ENCODE data around the gene GABRD. TPM values are rescaled to one million over a fixed set of nuclear protein-coding genes. Genes with fewer than 3 reads are reported as not detected.

The GABRD gene
- total and polyA plus RNA-seq, 2 of the 13 experiments (the other 11 are each of a cell fraction or from before 2014, with no cell fraction given) = not detected

- TF ChIP-seq ZNF841 (CRISPR knock-in tag; IDR thresholded peaks at IDR 0.05; ENCODE audit: borderline replicate concordance) (no peak), SIX1 (CRISPR knock-in tag; IDR thresholded peaks at IDR 0.05; ENCODE audit: borderline replicate concordance) (0 out of 2 replicates have a peak, but pooled peaks have one; percentile 21), SMAD1 (CRISPR knock-in tag; IDR thresholded peaks at IDR 0.05; ENCODE audit: borderline replicate concordance, low read depth) (no peak), ZNF292 (CRISPR knock-in tag; IDR thresholded peaks at IDR 0.05; ENCODE audit: borderline replicate concordance, low read depth) (no peak), ZNF816 (CRISPR knock-in tag; IDR thresholded peaks at IDR 0.05; ENCODE audit: borderline replicate concordance) (peak; percentile 27; the same call in 1 of the 2 replicates), MTF2 (CRISPR knock-in tag; IDR thresholded peaks at IDR 0.05; ENCODE audit: borderline replicate concordance) (0 out of 2 replicates have a peak, but pooled peaks have one; percentile 18), ZNF7 (CRISPR knock-in tag; IDR thresholded peaks at IDR 0.05) (no peak), ZNF879 (CRISPR knock-in tag; IDR thresholded peaks at IDR 0.05) (no peak), ZNF703 (CRISPR knock-in tag; IDR thresholded peaks at IDR 0.05; ENCODE audit: borderline replicate concordance) (no peak), ZNF780A (CRISPR knock-in tag; IDR thresholded peaks at IDR 0.05) (no peak), ARNT2 (CRISPR knock-in tag; IDR thresholded peaks at IDR 0.05; ENCODE audit: low read depth) (no peak), ZNF792 (CRISPR knock-in tag; IDR thresholded peaks at IDR 0.05) (no peak), XBP1 (CRISPR knock-in tag; IDR thresholded peaks at IDR 0.05) (no peak)
- TF ChIP-seq, protein P1, sequence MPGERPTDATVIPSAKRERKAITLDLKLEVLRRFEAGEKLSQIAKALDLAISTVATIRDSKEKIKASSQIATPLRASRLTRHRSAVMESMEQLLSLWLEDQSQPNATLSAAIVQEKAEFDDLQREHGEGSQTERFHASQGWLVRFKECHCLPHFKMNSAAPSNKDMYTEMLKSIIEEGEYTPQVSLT (CRISPR knock-in tag; IDR thresholded peaks at IDR 0.05; ENCODE audit: borderline replicate concordance, low read depth) = no peak
- TF ChIP-seq, protein P2, sequence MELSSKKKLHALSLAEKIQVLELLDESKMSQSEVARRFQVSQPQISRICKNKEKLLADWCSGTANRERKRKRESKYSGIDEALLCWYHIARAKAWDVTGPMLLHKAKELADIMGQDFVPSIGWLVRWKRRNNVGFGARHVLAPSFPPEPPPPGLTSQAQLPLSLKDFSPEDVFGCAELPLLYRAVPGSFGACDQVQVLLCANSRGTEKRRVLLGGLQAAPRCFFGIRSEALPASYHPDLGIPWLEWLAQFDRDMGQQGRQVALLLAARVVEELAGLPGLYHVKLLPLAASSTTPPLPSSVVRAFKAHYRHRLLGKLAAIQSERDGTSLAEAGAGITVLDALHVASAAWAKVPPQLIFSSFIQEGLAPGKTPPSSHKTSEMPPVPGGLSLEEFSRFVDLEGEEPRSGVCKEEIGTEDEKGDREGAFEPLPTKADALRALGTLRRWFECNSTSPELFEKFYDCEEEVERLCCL (CRISPR knock-in tag; IDR thresholded peaks at IDR 0.05; ENCODE audit: borderline replicate concordance) = no peak
- TF ChIP-seq, protein P3, sequence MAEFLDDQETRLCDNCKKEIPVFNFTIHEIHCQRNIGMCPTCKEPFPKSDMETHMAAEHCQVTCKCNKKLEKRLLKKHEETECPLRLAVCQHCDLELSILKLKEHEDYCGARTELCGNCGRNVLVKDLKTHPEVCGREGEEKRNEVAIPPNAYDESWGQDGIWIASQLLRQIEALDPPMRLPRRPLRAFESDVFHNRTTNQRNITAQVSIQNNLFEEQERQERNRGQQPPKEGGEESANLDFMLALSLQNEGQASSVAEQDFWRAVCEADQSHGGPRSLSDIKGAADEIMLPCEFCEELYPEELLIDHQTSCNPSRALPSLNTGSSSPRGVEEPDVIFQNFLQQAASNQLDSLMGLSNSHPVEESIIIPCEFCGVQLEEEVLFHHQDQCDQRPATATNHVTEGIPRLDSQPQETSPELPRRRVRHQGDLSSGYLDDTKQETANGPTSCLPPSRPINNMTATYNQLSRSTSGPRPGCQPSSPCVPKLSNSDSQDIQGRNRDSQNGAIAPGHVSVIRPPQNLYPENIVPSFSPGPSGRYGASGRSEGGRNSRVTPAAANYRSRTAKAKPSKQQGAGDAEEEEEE (CRISPR knock-in tag; IDR thresholded peaks at IDR 0.05; ENCODE audit: borderline replicate concordance) = no peak
- TF ChIP-seq, protein P4, sequence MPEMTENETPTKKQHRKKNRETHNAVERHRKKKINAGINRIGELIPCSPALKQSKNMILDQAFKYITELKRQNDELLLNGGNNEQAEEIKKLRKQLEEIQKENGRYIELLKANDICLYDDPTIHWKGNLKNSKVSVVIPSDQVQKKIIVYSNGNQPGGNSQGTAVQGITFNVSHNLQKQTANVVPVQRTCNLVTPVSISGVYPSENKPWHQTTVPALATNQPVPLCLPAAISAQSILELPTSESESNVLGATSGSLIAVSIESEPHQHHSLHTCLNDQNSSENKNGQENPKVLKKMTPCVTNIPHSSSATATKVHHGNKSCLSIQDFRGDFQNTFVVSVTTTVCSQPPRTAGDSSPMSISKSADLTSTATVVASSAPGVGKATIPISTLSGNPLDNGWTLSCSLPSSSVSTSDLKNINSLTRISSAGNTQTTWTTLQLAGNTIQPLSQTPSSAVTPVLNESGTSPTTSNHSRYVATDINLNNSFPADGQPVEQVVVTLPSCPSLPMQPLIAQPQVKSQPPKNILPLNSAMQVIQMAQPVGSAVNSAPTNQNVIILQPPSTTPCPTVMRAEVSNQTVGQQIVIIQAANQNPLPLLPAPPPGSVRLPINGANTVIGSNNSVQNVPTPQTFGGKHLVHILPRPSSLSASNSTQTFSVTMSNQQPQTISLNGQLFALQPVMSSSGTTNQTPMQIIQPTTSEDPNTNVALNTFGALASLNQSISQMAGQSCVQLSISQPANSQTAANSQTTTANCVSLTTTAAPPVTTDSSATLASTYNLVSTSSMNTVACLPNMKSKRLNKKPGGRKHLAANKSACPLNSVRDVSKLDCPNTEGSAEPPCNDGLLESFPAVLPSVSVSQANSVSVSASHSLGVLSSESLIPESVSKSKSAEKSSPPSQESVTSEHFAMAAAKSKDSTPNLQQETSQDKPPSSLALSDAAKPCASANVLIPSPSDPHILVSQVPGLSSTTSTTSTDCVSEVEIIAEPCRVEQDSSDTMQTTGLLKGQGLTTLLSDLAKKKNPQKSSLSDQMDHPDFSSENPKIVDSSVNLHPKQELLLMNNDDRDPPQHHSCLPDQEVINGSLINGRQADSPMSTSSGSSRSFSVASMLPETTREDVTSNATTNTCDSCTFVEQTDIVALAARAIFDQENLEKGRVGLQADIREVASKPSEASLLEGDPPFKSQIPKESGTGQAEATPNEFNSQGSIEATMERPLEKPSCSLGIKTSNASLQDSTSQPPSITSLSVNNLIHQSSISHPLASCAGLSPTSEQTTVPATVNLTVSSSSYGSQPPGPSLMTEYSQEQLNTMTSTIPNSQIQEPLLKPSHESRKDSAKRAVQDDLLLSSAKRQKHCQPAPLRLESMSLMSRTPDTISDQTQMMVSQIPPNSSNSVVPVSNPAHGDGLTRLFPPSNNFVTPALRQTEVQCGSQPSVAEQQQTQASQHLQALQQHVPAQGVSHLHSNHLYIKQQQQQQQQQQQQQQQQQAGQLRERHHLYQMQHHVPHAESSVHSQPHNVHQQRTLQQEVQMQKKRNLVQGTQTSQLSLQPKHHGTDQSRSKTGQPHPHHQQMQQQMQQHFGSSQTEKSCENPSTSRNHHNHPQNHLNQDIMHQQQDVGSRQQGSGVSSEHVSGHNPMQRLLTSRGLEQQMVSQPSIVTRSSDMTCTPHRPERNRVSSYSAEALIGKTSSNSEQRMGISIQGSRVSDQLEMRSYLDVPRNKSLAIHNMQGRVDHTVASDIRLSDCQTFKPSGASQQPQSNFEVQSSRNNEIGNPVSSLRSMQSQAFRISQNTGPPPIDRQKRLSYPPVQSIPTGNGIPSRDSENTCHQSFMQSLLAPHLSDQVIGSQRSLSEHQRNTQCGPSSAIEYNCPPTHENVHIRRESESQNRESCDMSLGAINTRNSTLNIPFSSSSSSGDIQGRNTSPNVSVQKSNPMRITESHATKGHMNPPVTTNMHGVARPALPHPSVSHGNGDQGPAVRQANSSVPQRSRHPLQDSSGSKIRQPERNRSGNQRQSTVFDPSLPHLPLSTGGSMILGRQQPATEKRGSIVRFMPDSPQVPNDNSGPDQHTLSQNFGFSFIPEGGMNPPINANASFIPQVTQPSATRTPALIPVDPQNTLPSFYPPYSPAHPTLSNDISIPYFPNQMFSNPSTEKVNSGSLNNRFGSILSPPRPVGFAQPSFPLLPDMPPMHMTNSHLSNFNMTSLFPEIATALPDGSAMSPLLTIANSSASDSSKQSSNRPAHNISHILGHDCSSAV (CRISPR knock-in tag; IDR thresholded peaks at IDR 0.05; ENCODE audit: borderline replicate concordance) = no peak
Observed at GRCh38 chr1:2046953-2047748, 28.0 kb downstream of the GABRD start (continued).

Data from HepG2 (cell line).